GM18873 (cell line): ENCODE results near the gene PLEKHH1.

Experiments
- ATAC-seq: cut with Tn5 transposase; IDR thresholded peaks from one replicate; pipeline ENCODE4 v1.9.1; 2021; ENCODE audit warnings: mild to moderate bottlenecking, moderate library complexity, moderate number of reproducible peaks; ENCODE audit not compliant: unreplicated experiment, low FRiP score

The PLEKHH1 gene

GRCh38 chr14:67562025-67562775 is 29.1 kb downstream of the PLEKHH1 start:
- no peak for ATAC-seq

GRCh38 chr14:67562776-67563150 is 29.7 kb downstream of the PLEKHH1 start:
- ATAC-seq: no peak

GRCh38 chr14:67564236-67564635 is 31.1 kb downstream of the PLEKHH1 start:
- ATAC-seq: no peak

- no peak for ATAC-seq
Measured at GRCh38 chr14:67566908-67567307, 33.8 kb downstream of the PLEKHH1 start.

GRCh38 chr14:67567654-67568053 is 34.6 kb downstream of the PLEKHH1 start:
- no peak for ATAC-seq

GRCh38 chr14:67569011-67569650 is 36.0 kb downstream of the PLEKHH1 start:
- no peak for ATAC-seq

- ATAC-seq: no peak
Measured at GRCh38 chr14:67569651-67570290, 36.7 kb downstream of the PLEKHH1 start.

- ATAC-seq: no peak
Measured at GRCh38 chr14:67570453-67570852, 37.4 kb downstream of the PLEKHH1 start.

- ATAC-seq: no peak
Measured at GRCh38 chr14:67571275-67571990, 38.3 kb downstream of the PLEKHH1 start.

GRCh38 chr14:67571991-67572323 is 38.9 kb downstream of the PLEKHH1 start:
- ATAC-seq: no peak

GRCh38 chr14:67572608-67573007 is 39.5 kb downstream of the PLEKHH1 start:
- no peak for ATAC-seq

GRCh38 chr14:67573228-67574010 is 40.3 kb downstream of the PLEKHH1 start:
- ATAC-seq: no peak

GRCh38 chr14:67574156-67574555 is 41.1 kb downstream of the PLEKHH1 start:
- no peak for ATAC-seq

- ATAC-seq: no peak
Measured at GRCh38 chr14:67574806-67575205, 41.7 kb downstream of the PLEKHH1 start.

GRCh38 chr14:67575684-67576083 is 42.6 kb downstream of the PLEKHH1 start:
- ATAC-seq: no peak

- no peak for ATAC-seq
Measured at GRCh38 chr14:67576216-67576955, 43.3 kb downstream of the PLEKHH1 start.

- ATAC-seq: no peak
Measured at GRCh38 chr14:67577181-67577808, 44.2 kb downstream of the PLEKHH1 start.

GRCh38 chr14:67577909-67578749 is 45.0 kb downstream of the PLEKHH1 start:
- ATAC-seq: no peak
